Retinal pigment epithelial cell (primary cell): ENCODE results near the gene SMIM24.

ENCODE experiments used
- DNase-seq: peaks from one replicate; pipeline ENCODE4 v3.0.0-alpha.2; 2010; ENCODE audit warnings: low read depth
- H3K4me3 ChIP-seq: 2 replicates; pipeline ENCODE4 v1.5.1; 2011; ENCODE audit warnings: mild to moderate bottlenecking, low read length, control low read depth, moderate library complexity
- CTCF ChIP-seq: conservative IDR thresholded peaks from 2 replicates; pipeline ENCODE4 v1.5.1; 2011; ENCODE audit warnings: low read depth, low read length, control low read depth, inconsistent platforms

SMIM24 gene

GRCh38 chr19:3479834-3480215, 500 bp downstream of the SMIM24 start:
- H3K4me3 ChIP-seq, result no peak overlapping the region
- TF ChIP-seq CTCF, result no peak
- no peak for DNase-seq

- no peak for DNase-seq
- H3K4me3 ChIP-seq, result no peak overlapping the region
- no peak for TF ChIP-seq CTCF
These were observed 1.0 kb downstream of the SMIM24 start for GRCh38 chr19:3479177-3479833.

GRCh38 chr19:3478409-3479176, 1.7 kb downstream of the SMIM24 start:
- DNase-seq, result no peak
- TF ChIP-seq CTCF, result no peak
- H3K4me3 ChIP-seq, result no peak overlapping the region

- no peak for DNase-seq
- no peak overlapping the region for H3K4me3 ChIP-seq
- TF ChIP-seq CTCF, result no peak
These were observed 2.4 kb downstream of the SMIM24 start for GRCh38 chr19:3477951-3478350.

GRCh38 chr19:3477506-3477905, 2.8 kb downstream of the SMIM24 start:
- no peak overlapping the region for H3K4me3 ChIP-seq
- no peak for TF ChIP-seq CTCF
- DNase-seq, result no peak

GRCh38 chr19:3476830-3477229, 3.5 kb downstream of the SMIM24 start:
- H3K4me3 ChIP-seq, result no peak overlapping the region
- DNase-seq, result no peak
- no peak for TF ChIP-seq CTCF

- TF ChIP-seq CTCF, result no peak
- no peak for DNase-seq
These were observed 4.9 kb downstream of the SMIM24 start for GRCh38 chr19:3475449-3475848.

More at GRCh38 chr19:3475449-3475848, 4.9 kb downstream of the SMIM24 start:
- no peak overlapping the region for H3K4me3 ChIP-seq
